NB4 (cell line): ENCODE results near the gene THOC6.

Source experiments
- CTCF ChIP-seq: IDR thresholded peaks from one replicate; pipeline ENCODE4 v1.5.1; 2012; ENCODE audit warnings: low read depth, low read length
- POLR2A ChIP-seq: IDR thresholded peaks from 2 replicates; pipeline ENCODE4 v1.6.1; 2011; ENCODE audit warnings: mild to moderate bottlenecking; ENCODE audit not compliant: insufficient read length; ENCODE audit errors: extremely low read depth

- no peak for TF ChIP-seq CTCF
- no peak for TF ChIP-seq POLR2A
These were observed 31.3 kb upstream of the THOC6 start for GRCh38 chr16:2992383-2993081.
